HG03064 (cell line): ENCODE measurements around the gene SLC25A24.
A peak's percentile ranks its signal among the peaks of the same experiment; 100 is the strongest.
"Not testable (repeated sequence)": the region's sequence is repeated elsewhere in the genome, so short reads cannot be mapped to it uniquely, and the experiment has no call there.

Source experiments
- ATAC-seq: cut with Tn5 transposase; IDR thresholded peaks from one replicate; pipeline ENCODE4 v1.9.1; 2021; ENCODE audit warnings: low read depth; ENCODE audit not compliant: unreplicated experiment

Gene SLC25A24

GRCh38 chr1:108200687-108201051, 526 bp upstream of the SLC25A24 start:
- peak; percentile 15 for ATAC-seq

- ATAC-seq = no peak
These were observed 897 bp downstream of the SLC25A24 start for GRCh38 chr1:108199201-108199691.

GRCh38 chr1:108194051-108194450, 6.1 kb downstream of the SLC25A24 start:
- no peak for ATAC-seq

GRCh38 chr1:108193333-108193732, 6.8 kb downstream of the SLC25A24 start:
- ATAC-seq = no peak

- no peak for ATAC-seq
These were observed 7.6 kb downstream of the SLC25A24 start for GRCh38 chr1:108192581-108192980.

GRCh38 chr1:108190686-108191416, 9.3 kb downstream of the SLC25A24 start:
- ATAC-seq = no peak

- ATAC-seq = no peak
These were observed 10.0 kb downstream of the SLC25A24 start for GRCh38 chr1:108190001-108190634.

- ATAC-seq = no peak
These were observed 11.3 kb downstream of the SLC25A24 start for GRCh38 chr1:108188801-108189200.

- ATAC-seq = no peak
These were observed 17.0 kb downstream of the SLC25A24 start for GRCh38 chr1:108182959-108183700.

- ATAC-seq = no peak
These were observed 21.1 kb downstream of the SLC25A24 start for GRCh38 chr1:108179018-108179417.

- not testable (repeated sequence) for ATAC-seq
These were observed 37.7 kb downstream of the SLC25A24 start for GRCh38 chr1:108162409-108162808.

- ATAC-seq = not testable (repeated sequence)
These were observed 40.2 kb downstream of the SLC25A24 start for GRCh38 chr1:108159951-108160350.

- ATAC-seq = no peak
These were observed 41.2 kb downstream of the SLC25A24 start for GRCh38 chr1:108158893-108159453.

- no peak for ATAC-seq
These were observed 45.8 kb downstream of the SLC25A24 start for GRCh38 chr1:108154314-108154713.

GRCh38 chr1:108152782-108153222, 47.3 kb downstream of the SLC25A24 start:
- no peak for ATAC-seq

- no peak for ATAC-seq
These were observed 48.6 kb downstream of the SLC25A24 start for GRCh38 chr1:108151548-108151947.

GRCh38 chr1:108149796-108150467, 50.2 kb downstream of the SLC25A24 start:
- no peak for ATAC-seq

GRCh38 chr1:108144569-108144968, 55.6 kb downstream of the SLC25A24 start:
- not testable (repeated sequence) for ATAC-seq

- no peak for ATAC-seq
These were observed 57.3 kb downstream of the SLC25A24 start for GRCh38 chr1:108142773-108143394.

- no peak for ATAC-seq
These were observed 57.9 kb downstream of the SLC25A24 start for GRCh38 chr1:108142258-108142657.
